Omental fat pad (tissue), 4 donors: ENCODE measurements around the gene KLHDC1. TPM values are rescaled to one million over a fixed set of nuclear protein-coding genes. Genes with fewer than 3 reads are reported as not detected.
"Not testable (repeated sequence)": the region's sequence is repeated elsewhere in the genome, so short reads cannot be mapped to it uniquely, and the experiment has no call there.

Source experiments
- ATAC-seq: fragments of 150-250 bp; one replicate; pipeline ENCODE4 v1.9.1; 2016; ENCODE audit warnings: mild to moderate bottlenecking, moderate library complexity; ENCODE audit not compliant: low FRiP score
- DNase-seq: peaks from one replicate; pipeline ENCODE4 v3.0.0-alpha.2; 2019; ENCODE audit warnings: low spot score
- CTCF ChIP-seq, 3 donors: fragments of 450-650 bp; IDR thresholded peaks; one replicate each; pipeline ENCODE4 v1.5.1; 2016 to 2017; ENCODE audit warnings: antibody characterized with exemption in 3 of 3, mild to moderate bottlenecking in 3 of 3, moderate library complexity in 2 of 3
- total RNA-seq, 4 donors: library from RNA; depleted of rRNA; stranded (reverse); fragments of >200 nt; gene quantifications; one replicate each; pipeline ENCODE4 v1.1.0, GENCODE V29; 2016

KLHDC1 gene
- total RNA-seq, 4 donors from 2014 or later, result 2.9 to 10.2 (median 7.1) TPM

GRCh38 chr14:49767571-49768300 is 74.8 kb downstream of the KLHDC1 start, which contains the start of gene KLHDC2:
Gene KLHDC2 (plus strand): TSS chr14:49768153. CDS start chr14:49768469, 316 bp downstream.
- peak; percentile 95 for ATAC-seq
- peak; percentile 46 for DNase-seq
- TF ChIP-seq CTCF (IDR thresholded peaks at IDR 0.05), result no peak

GRCh38 chr14:49768301-49769121 is 75.6 kb downstream of the KLHDC1 start:
- peak; percentile 46 for ATAC-seq
- DNase-seq, result peak; percentile 34
- TF ChIP-seq CTCF (IDR thresholded peaks at IDR 0.05), result no peak

GRCh38 chr14:49769171-49769570 is 76.3 kb downstream of the KLHDC1 start:
- no peak for TF ChIP-seq CTCF (IDR thresholded peaks at IDR 0.05)
- DNase-seq (no peak), ATAC-seq (no peak)

- no peak for ATAC-seq
- DNase-seq, result no peak
- TF ChIP-seq CTCF (IDR thresholded peaks at IDR 0.05), result no peak
Measured at GRCh38 chr14:49769581-49770211, 76.8 kb downstream of the KLHDC1 start.

GRCh38 chr14:49770212-49770817 is 77.4 kb downstream of the KLHDC1 start:
- DNase-seq, result no peak
- ATAC-seq, result no peak
- TF ChIP-seq CTCF (IDR thresholded peaks at IDR 0.05), result no peak

GRCh38 chr14:49771691-49772090 is 78.8 kb downstream of the KLHDC1 start:
- not testable (repeated sequence) for DNase-seq, ATAC-seq

- no peak for TF ChIP-seq CTCF (IDR thresholded peaks at IDR 0.05)
- DNase-seq (no peak), ATAC-seq (no peak)
Measured at GRCh38 chr14:49774106-49774505, 81.2 kb downstream of the KLHDC1 start.
